ENCODE data around the gene RPL10A. TPM values are rescaled to one million over a fixed set of nuclear protein-coding genes. Genes with fewer than 3 reads are reported as not detected.

Gene RPL10A
- polyA plus RNA-seq, 1 donor (not counting 4 experiments of a cell fraction or from before 2014, with no cell fraction given) = 2,462 TPM

DNA sequence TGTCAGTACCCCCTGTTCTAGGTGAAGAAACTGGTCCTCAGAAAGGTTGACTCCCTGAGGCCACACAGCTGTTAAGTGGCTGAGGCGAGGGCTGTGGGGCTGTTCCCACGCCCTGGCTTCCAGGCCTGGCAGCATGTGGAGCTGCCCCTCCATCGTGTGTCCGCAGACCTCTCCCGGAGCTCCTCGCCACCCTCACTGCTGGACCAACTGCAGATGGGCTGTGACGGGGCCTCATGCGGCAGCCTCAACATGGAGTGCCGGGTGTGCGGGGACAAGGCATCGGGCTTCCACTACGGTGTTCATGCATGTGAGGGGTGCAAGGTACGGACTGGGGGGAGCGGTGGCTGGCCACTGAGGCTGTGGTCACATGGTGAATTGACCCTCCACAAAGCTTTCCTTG lies 48.2 kb upstream of the RPL10A start:
- no peak for FAIRE-seq
- no peak for DNase-seq (ENCODE audit: low read depth, low spot score)
- no peaks in the 10 kb centered on the region for H3K27me3 ChIP-seq (ENCODE audit: control insufficient read depth, extremely low read depth, insufficient read depth, low read length)
- dilution Hi-C loops (cut with MboI; ENCODE audit: extremely low pct_ligation_motif_present, low sequenced_read_pairs) = no loop called here
- no peak overlapping the region for H3K4me2 ChIP-seq (ENCODE audit: control insufficient read depth, extremely low read depth, insufficient read depth, low read depth, low read length)
- H3K9me1 ChIP-seq (ENCODE audit: control insufficient read depth, extremely low read depth, insufficient read depth, low read length) = no peaks in the 10 kb centered on the region
- H3K27ac ChIP-seq (ENCODE audit: control insufficient read depth, insufficient read depth, low read length) = no peak overlapping the region
- peaks cover 35 to 39% of the 10 kb centered on the region in 2 experiments for H3K36me3 ChIP-seq (ENCODE audit: control insufficient read depth in 2 of 2, extremely low read depth in 1 of 2, insufficient read depth in 2 of 2, low read length in 2 of 2)
- peaks cover under 1% of the 10 kb centered on the region for H4K20me1 ChIP-seq (ENCODE audit: control insufficient read depth, extremely low read depth, insufficient read depth, low read length)
- no peaks in the 10 kb centered on the region for H3K9me3 ChIP-seq (ENCODE audit: control insufficient read depth, low read depth, low read length)
- H2AFZ ChIP-seq (ENCODE audit: control insufficient read depth, low read length) = no peak overlapping the region
- H3K4me3 ChIP-seq (ENCODE audit: control insufficient read depth in 2 of 3, extremely low read depth in 1 of 3, insufficient read depth in 2 of 3, low read depth in 1 of 3, low read length in 3 of 3) = no peak overlapping the region
- H3K4me1 ChIP-seq (ENCODE audit: control insufficient read depth, extremely low read depth, insufficient read depth, low read length) = peaks cover 4% of the 10 kb centered on the region
- TF ChIP-seq, protein P1, sequence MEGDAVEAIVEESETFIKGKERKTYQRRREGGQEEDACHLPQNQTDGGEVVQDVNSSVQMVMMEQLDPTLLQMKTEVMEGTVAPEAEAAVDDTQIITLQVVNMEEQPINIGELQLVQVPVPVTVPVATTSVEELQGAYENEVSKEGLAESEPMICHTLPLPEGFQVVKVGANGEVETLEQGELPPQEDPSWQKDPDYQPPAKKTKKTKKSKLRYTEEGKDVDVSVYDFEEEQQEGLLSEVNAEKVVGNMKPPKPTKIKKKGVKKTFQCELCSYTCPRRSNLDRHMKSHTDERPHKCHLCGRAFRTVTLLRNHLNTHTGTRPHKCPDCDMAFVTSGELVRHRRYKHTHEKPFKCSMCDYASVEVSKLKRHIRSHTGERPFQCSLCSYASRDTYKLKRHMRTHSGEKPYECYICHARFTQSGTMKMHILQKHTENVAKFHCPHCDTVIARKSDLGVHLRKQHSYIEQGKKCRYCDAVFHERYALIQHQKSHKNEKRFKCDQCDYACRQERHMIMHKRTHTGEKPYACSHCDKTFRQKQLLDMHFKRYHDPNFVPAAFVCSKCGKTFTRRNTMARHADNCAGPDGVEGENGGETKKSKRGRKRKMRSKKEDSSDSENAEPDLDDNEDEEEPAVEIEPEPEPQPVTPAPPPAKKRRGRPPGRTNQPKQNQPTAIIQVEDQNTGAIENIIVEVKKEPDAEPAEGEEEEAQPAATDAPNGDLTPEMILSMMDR (optimal IDR thresholded peaks at IDR 0.05 in 1 of 3, IDR thresholded peaks at IDR 0.05 in 1 of 3, conservative IDR thresholded peaks at IDR 0.05 in 1 of 3; ENCODE audit: extremely low read depth in 1 of 3, insufficient read depth in 2 of 3, low read length in 3 of 3) = no peak
- TF ChIP-seq EZH2 (IDR thresholded peaks at IDR 0.05; ENCODE audit: low read length) = no peak
- H3K9ac ChIP-seq (ENCODE audit: control insufficient read depth, extremely low read depth, insufficient read depth, low read length) = no peak overlapping the region
- peaks cover 3% of the 10 kb centered on the region for H3K79me2 ChIP-seq (ENCODE audit: control insufficient read depth, insufficient read depth, low read length)

DNA sequence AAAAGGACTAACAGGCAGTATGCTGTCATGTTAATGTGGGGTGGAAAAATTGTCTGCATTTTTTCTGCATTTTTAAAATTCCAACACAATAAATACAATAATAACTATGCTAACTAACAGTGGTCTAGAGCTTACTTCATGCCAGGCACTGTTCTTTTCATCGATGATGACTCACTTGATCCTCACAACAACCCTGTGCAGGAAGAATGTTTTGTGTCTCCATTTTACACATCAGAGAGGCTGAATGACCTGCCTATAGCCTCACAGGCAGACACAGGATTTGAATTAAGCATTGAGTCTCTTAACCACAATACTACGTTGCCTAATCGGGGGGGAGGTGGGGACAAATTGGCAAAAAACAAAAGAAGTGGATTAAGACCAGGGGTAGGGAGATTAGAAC lies 42.9 kb upstream of the RPL10A start:
- DNase-seq (ENCODE audit: low read depth, low spot score) (no peak), FAIRE-seq (peak; percentile 70)
- H3K9ac ChIP-seq (ENCODE audit: control insufficient read depth, extremely low read depth, insufficient read depth, low read length) = peak overlapping the region; percentile 25
- H3K36me3 ChIP-seq (ENCODE audit: control insufficient read depth in 2 of 2, extremely low read depth in 1 of 2, insufficient read depth in 2 of 2, low read length in 2 of 2) = peaks cover 32 to 37% of the 10 kb centered on the region in 2 experiments
- H3K4me3 ChIP-seq (ENCODE audit: control insufficient read depth in 2 of 3, extremely low read depth in 1 of 3, insufficient read depth in 2 of 3, low read depth in 1 of 3, low read length in 3 of 3) = no peak overlapping the region
- H3K27ac ChIP-seq (ENCODE audit: control insufficient read depth, insufficient read depth, low read length) = peak overlapping the region; percentile 18
- H3K9me1 ChIP-seq (ENCODE audit: control insufficient read depth, extremely low read depth, insufficient read depth, low read length) = peaks cover 2% of the 10 kb centered on the region
- H3K79me2 ChIP-seq (ENCODE audit: control insufficient read depth, insufficient read depth, low read length) = no peaks in the 10 kb centered on the region
- H3K9me3 ChIP-seq (ENCODE audit: control insufficient read depth, low read depth, low read length) = peaks cover 15% of the 10 kb centered on the region
- H3K27me3 ChIP-seq (ENCODE audit: control insufficient read depth, extremely low read depth, insufficient read depth, low read length) = no peaks in the 10 kb centered on the region
- TF ChIP-seq, protein P1 (optimal IDR thresholded peaks at IDR 0.05 in 1 of 3, IDR thresholded peaks at IDR 0.05 in 1 of 3, conservative IDR thresholded peaks at IDR 0.05 in 1 of 3; ENCODE audit: extremely low read depth in 1 of 3, insufficient read depth in 2 of 3, low read length in 3 of 3) = no peak
- no peak for TF ChIP-seq EZH2 (IDR thresholded peaks at IDR 0.05; ENCODE audit: low read length)
- no peaks in the 10 kb centered on the region for H4K20me1 ChIP-seq (ENCODE audit: control insufficient read depth, extremely low read depth, insufficient read depth, low read length)
- H2AFZ ChIP-seq (ENCODE audit: control insufficient read depth, low read length) = no peak overlapping the region
- peak overlapping the region; percentile 31 for H3K4me2 ChIP-seq (ENCODE audit: control insufficient read depth, extremely low read depth, insufficient read depth, low read depth, low read length)
- peaks cover 20% of the 10 kb centered on the region for H3K4me1 ChIP-seq (ENCODE audit: control insufficient read depth, extremely low read depth, insufficient read depth, low read length)
- dilution Hi-C loops (cut with MboI; ENCODE audit: extremely low pct_ligation_motif_present, low sequenced_read_pairs) = no loop called here
